Nucleus accumbens (tissue), 56 donors: Measurements from ENCODE around the gene RBM39.
"Not testable (repeated sequence)": the region's sequence is repeated elsewhere in the genome, so short reads cannot be mapped to it uniquely, and the experiment has no call there.

ENCODE experiments used
- DNase-seq, 56 donors: peaks; one replicate each; lab custom pipeline; 2025; lab: John Stamatoyannopoulos, UW

RBM39 gene

DNA sequence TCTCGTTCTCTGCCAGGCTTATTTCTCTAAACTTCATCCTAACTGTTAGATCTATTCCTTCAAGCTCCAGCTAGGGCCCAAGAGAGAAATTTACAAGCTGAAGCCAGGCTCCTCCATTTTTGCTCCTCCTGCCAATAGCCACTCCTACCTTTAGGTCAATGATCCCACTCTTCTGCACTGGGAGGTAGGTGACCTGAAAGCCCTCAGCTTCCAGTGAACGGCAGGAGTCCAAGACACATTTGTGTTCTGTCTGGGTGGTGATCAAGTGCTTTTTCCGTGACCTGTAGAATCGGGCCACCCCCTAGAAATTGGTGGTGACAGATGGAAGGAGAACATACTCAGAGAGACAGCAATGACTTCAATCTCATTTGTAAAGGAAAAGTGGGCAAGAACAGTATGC is 51.8 kb downstream of the RBM39 start:
- no peak for DNase-seq

GRCh38 chr20:35686872-35687271 is 55.2 kb downstream of the RBM39 start:
- DNase-seq: not testable (repeated sequence)

GRCh38 chr20:35685368-35685767 is 56.7 kb downstream of the RBM39 start:
- DNase-seq: not testable (repeated sequence)

DNA sequence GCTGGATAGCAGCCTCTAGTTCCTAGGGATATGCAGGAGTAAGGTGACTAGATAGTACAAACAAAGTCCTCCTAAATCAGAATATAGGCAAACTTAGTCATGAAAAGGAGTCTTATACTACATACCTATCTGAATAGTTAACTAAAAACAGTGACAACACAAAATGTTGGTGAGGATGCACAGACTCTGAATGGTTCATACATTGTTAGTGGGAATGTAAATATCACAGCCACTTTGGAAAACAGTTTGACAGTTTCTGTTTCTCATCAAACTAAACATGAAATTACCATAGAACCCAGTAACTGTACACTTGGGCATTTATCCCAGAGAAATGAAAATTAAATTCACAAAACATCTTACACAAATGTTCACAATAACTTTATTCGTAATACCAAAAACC is 60.1 kb downstream of the RBM39 start:
- DNase-seq: no peak

DNA sequence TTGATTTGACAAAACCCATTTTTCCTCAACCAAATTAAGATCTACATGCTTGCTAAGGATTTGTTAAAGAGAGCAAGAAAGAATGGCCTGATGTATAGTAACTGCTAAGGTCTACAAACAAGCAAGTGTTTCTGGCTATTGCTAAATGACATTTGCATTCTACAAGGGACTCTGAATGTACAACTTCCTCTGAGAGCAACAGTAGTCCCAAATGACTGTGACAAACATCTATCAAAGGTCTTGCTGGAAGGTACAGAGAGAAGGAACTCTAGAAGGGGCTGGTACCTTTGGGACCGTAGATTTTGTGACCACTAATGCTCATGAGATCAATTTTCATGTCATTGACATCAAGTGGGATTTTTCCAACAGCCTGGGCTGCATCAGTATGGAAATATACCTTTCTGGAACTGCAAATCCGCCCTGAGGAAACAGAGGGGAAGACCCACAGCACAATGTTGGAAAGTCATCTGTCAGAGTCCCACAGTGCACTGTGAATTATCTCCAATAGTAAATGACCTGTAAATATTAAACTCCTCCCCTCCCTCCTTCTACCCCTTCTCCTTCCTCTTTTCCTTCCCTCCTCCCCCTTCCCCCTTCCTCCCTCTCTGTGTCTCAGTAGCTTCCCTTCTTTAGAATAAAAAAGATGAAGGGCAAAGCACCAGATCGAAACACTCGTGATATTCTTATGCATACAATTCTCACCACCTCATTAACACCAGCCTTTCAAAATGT is 61.4 kb downstream of the RBM39 start:
- DNase-seq: no peak

GRCh38 chr20:35674921-35675320 is 67.1 kb downstream of the RBM39 start:
- DNase-seq: no peak

GRCh38 chr20:35673884-35674283 is 68.2 kb downstream of the RBM39 start:
- no peak for DNase-seq

DNA sequence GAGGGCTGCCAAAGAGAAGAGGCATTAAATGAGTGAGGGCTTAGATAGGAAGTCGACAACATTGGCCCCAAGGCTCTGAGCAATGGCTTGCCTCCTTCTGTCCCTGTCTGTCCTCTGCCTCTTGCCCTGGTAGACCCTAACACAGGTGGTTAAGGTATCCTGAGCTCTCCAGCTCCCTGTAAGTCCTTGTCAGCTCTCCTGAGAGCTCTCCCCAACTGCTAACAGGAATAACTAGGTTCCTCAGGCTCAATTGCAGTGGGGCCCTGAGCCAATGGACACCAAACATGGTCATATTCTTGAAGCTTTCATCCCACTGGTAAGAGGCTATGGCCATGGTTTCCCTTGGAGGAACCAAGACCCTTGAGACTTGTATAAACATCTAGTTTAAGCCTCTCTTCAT is 72.4 kb downstream of the RBM39 start:
- no peak for DNase-seq

- DNase-seq: no peak
Measured at GRCh38 chr20:35669221-35669620, 72.8 kb downstream of the RBM39 start.

DNA sequence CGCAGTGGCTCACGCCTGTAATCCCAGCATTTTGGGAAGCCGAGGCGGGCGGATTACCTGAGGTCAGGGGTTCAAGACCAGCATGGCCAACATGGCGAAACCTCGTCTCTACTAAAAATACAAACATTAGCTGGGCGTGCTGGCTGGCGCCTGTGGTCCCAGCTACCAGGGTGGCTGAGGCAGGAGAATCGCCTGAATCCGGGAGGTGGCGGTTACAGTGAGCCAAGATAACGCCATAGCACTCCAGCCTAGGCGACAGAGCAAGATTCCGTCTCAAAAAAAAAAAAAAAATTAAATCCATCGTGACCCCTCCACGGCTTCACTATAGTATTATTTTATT is 76.1 kb downstream of the RBM39 start:
- DNase-seq: no peak

DNA sequence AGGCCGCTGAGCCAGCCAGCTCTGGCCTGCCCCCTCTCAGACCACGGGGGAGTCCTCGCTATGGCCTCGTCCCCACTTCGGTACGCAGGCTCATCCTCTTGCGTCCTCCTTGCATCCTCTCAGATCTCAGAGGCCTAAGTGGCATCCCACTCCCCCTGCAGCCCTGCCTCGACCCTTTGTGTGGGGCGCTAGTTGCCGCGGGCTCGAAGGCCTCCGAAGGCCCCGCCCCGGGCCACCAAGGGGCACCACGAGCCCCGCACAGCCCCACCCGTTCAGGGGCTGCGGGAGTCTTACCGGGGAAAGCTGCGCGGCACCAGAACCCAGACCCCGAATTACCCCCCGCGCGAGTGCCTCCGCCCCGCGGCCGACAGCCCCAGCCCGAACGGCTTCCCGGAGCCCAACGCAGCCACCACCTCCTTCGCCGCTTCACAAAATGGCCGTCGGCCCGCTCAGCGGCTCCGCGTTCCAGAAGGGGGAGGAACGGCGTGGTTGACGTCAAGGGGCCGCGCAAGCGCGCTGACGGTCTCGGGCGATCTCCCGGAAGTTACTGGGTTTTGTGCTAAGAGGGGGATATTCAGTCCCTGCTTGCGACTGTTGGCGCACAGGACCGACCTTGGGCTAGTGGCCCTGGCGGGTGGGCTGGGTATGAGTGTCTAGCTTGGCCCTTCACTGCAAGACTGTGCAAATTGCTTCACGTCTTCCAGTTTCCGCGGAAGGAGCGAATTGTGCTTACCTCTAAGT is 77.4 kb downstream of the RBM39 start, which contains the start of the genes CPNE1 and RBM12:
Gene CPNE1 (minus strand): TSS at position 435 of the 741 bp plus-strand sequence. CDS start 31,977 bp downstream, outside the sequence.
Gene RBM12 (minus strand): TSS at position 435 of the 741 bp plus-strand sequence. CDS start 9,578 bp downstream, outside the sequence.
- DNase-seq: peak; percentile 20 to 95 (median 89)

- peak in 41 of 56 donors; percentile 6 to 70 (median 35) for DNase-seq
Measured at GRCh38 chr20:35663516-35664465, 78.3 kb downstream of the RBM39 start.

GRCh38 chr20:35662551-35662950 is 79.5 kb downstream of the RBM39 start:
- DNase-seq: no peak

DNA sequence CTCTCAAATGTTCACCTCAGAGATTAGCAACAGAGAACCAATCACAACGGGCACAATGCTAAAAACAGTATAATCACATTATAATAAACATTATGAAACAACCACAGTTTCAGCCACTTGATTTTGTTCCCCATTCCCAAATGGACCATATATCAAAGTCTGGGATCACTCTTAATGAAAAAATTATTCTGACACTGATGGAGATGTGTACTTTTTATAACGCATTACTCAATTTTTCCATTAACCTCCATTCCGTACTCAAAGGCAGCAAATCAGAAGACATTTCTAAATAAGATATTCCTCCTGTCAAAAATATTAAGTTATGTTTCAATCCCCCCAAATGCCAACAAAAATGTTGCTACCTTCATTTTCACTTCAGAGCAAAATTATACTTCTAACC is 80.2 kb downstream of the RBM39 start:
- DNase-seq: no peak

GRCh38 chr20:35661053-35661452 is 81.0 kb downstream of the RBM39 start:
- no peak for DNase-seq

DNA sequence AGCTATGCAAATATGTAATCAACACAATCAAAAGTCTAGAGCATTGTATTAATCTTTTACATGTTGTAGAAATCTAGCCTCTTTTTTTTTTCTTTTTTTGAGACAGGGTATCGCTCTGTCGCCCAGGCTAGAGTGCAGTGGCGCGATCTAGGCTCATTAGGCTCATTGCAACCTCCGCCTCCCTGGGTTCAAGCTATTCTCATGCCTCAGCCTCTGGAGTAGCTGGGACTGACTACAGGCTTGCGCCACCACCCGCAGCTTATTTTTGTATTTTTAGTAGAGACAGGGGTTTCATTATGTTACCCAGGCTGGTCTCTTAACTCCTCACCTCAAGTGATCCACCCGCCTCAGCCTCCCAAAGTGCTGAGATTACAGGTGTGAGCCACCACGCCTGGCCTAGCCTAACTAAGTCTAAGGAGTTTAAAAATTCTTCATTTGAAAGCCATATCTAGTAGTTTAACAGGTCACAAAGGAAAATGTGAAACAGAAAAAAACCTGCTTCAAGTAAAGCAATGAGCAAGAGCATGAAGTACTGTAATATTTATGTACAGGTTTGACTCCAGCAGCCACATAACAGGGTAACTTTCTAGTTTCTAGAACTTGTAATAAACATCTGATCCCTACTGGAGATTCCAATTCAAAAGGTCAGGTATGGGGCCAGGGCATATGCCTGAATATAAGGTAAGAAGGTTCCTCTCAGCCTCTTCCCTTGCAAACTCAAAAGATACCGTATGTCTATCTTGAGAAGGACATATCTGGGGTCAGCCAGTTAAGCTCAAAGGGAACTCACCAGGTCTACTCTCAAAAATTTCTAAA is 81.7 kb downstream of the RBM39 start:
- DNase-seq: no peak

- DNase-seq: no peak
Measured at GRCh38 chr20:35657271-35657670, 84.8 kb downstream of the RBM39 start.

GRCh38 chr20:35654415-35654814 is 87.6 kb downstream of the RBM39 start:
- DNase-seq: no peak

GRCh38 chr20:35653893-35654292 is 88.2 kb downstream of the RBM39 start:
- DNase-seq: no peak
